GM19455 (cell line): ENCODE data around the gene UBE2J2.

Experiments used
- ATAC-seq: cut with Tn5 transposase; IDR thresholded peaks from one replicate; pipeline ENCODE4 v1.9.1; 2021; ENCODE audit not compliant: unreplicated experiment

UBE2J2 gene

GRCh38 chr1:1229770-1230169, 43.9 kb downstream of the UBE2J2 start:
- ATAC-seq = no peak

- ATAC-seq = no peak
These were observed 44.9 kb downstream of the UBE2J2 start for GRCh38 chr1:1228596-1229321.

- ATAC-seq = no peak
These were observed 45.5 kb downstream of the UBE2J2 start for GRCh38 chr1:1228187-1228586.

GRCh38 chr1:1227386-1227785, 46.3 kb downstream of the UBE2J2 start:
- no peak for ATAC-seq

- no peak for ATAC-seq
These were observed 46.9 kb downstream of the UBE2J2 start for GRCh38 chr1:1226566-1227362.

- ATAC-seq = no peak
These were observed 47.7 kb downstream of the UBE2J2 start for GRCh38 chr1:1225913-1226312.

GRCh38 chr1:1225238-1225845, 48.3 kb downstream of the UBE2J2 start:
- ATAC-seq = no peak

GRCh38 chr1:1223891-1224290, 49.8 kb downstream of the UBE2J2 start:
- ATAC-seq = no peak

- no peak for ATAC-seq
These were observed 50.3 kb downstream of the UBE2J2 start for GRCh38 chr1:1223321-1223720.

- ATAC-seq = no peak
These were observed 51.0 kb downstream of the UBE2J2 start for GRCh38 chr1:1222575-1223225.

GRCh38 chr1:1221887-1222574, 51.6 kb downstream of the UBE2J2 start:
- no peak for ATAC-seq

GRCh38 chr1:1220197-1220596, 53.5 kb downstream of the UBE2J2 start:
- ATAC-seq = no peak

GRCh38 chr1:1219341-1219740, 54.3 kb downstream of the UBE2J2 start:
- no peak for ATAC-seq

- ATAC-seq = no peak
These were observed 55.0 kb downstream of the UBE2J2 start for GRCh38 chr1:1218524-1219200.

- no peak for ATAC-seq
These were observed 55.8 kb downstream of the UBE2J2 start for GRCh38 chr1:1217621-1218523.

GRCh38 chr1:1216770-1217620, 56.7 kb downstream of the UBE2J2 start:
- no peak for ATAC-seq

- ATAC-seq = no peak
These were observed 57.6 kb downstream of the UBE2J2 start for GRCh38 chr1:1215881-1216605.
